ENCODE results near the gene RFLNA. TPM values are rescaled to one million over a fixed set of nuclear protein-coding genes. Genes with fewer than 3 reads are reported as not detected.
"Not testable (repeated sequence)": the region's sequence is repeated elsewhere in the genome, so short reads cannot be mapped to it uniquely, and the experiment has no call there.

The RFLNA gene
- total RNA-seq, 1 donor from 2014 or later, result 36.9 TPM

GRCh38 chr12:124297389-124297788 is 2.5 kb downstream of the RFLNA start:
- Mint-ChIP-seq H3K27me3 (ENCODE audit: unreplicated experiment) (peaks cover 10% of the 10 kb centered on the region), H3K36me3 (ENCODE audit: unreplicated experiment) (no peaks in the 10 kb centered on the region), H3K4me1 (ENCODE audit: low read depth, unreplicated experiment) (peaks cover 32% of the 10 kb centered on the region), H3K27ac (ENCODE audit: unreplicated experiment) (no peak overlapping the region), H3K9me3 (ENCODE audit: unreplicated experiment) (peaks cover 11% of the 10 kb centered on the region), H3K4me3 (ENCODE audit: unreplicated experiment) (peak overlapping the region; percentile 90)
- TF ChIP-seq CTCF (IDR thresholded peaks at IDR 0.05; ENCODE audit: partially characterized antibody, unreplicated experiment), result no peak
- no peak for DNase-seq

- peaks cover 8% of the 10 kb centered on the region for H3K27me3 Mint-ChIP-seq (ENCODE audit: unreplicated experiment)
- H3K4me1 Mint-ChIP-seq (ENCODE audit: low read depth, unreplicated experiment), result peaks cover 30% of the 10 kb centered on the region
- peaks cover 9% of the 10 kb centered on the region for H3K9me3 Mint-ChIP-seq (ENCODE audit: unreplicated experiment)
- DNase-seq, result peak; percentile 7
- no peak overlapping the region for H3K27ac Mint-ChIP-seq (ENCODE audit: unreplicated experiment)
- H3K36me3 Mint-ChIP-seq (ENCODE audit: unreplicated experiment), result no peaks in the 10 kb centered on the region
- TF ChIP-seq CTCF (IDR thresholded peaks at IDR 0.05; ENCODE audit: partially characterized antibody, unreplicated experiment), result no peak
- peak overlapping the region; percentile 57 for H3K4me3 Mint-ChIP-seq (ENCODE audit: unreplicated experiment)
Measured at GRCh38 chr12:124297856-124298255, 3.0 kb downstream of the RFLNA start.

- Mint-ChIP-seq H3K27me3 (ENCODE audit: unreplicated experiment) (peaks cover 8% of the 10 kb centered on the region), H3K4me1 (ENCODE audit: low read depth, unreplicated experiment) (peaks cover 24% of the 10 kb centered on the region), H3K27ac (ENCODE audit: unreplicated experiment) (no peak overlapping the region), H3K9me3 (ENCODE audit: unreplicated experiment) (peaks cover 8% of the 10 kb centered on the region), H3K4me3 (ENCODE audit: unreplicated experiment) (no peak overlapping the region), H3K36me3 (ENCODE audit: unreplicated experiment) (no peaks in the 10 kb centered on the region)
- DNase-seq, result peak; percentile 6
- TF ChIP-seq CTCF (IDR thresholded peaks at IDR 0.05; ENCODE audit: partially characterized antibody, unreplicated experiment), result no peak
Measured at GRCh38 chr12:124298685-124299410, 4.0 kb downstream of the RFLNA start.

- no peaks in the 10 kb centered on the region for H3K36me3 Mint-ChIP-seq (ENCODE audit: unreplicated experiment)
- TF ChIP-seq CTCF (IDR thresholded peaks at IDR 0.05; ENCODE audit: partially characterized antibody, unreplicated experiment), result no peak
- DNase-seq, result peak; percentile 4
- no peak overlapping the region for H3K27ac Mint-ChIP-seq (ENCODE audit: unreplicated experiment)
- H3K4me1 Mint-ChIP-seq (ENCODE audit: low read depth, unreplicated experiment), result peaks cover 23% of the 10 kb centered on the region
- H3K9me3 Mint-ChIP-seq (ENCODE audit: unreplicated experiment), result peaks cover 8% of the 10 kb centered on the region
- no peak overlapping the region for H3K4me3 Mint-ChIP-seq (ENCODE audit: unreplicated experiment)
- H3K27me3 Mint-ChIP-seq (ENCODE audit: unreplicated experiment), result peaks cover 8% of the 10 kb centered on the region
Measured at GRCh38 chr12:124299628-124300388, 4.9 kb downstream of the RFLNA start.

GRCh38 chr12:124300657-124301056 is 5.8 kb downstream of the RFLNA start:
- H3K4me1 Mint-ChIP-seq (ENCODE audit: low read depth, unreplicated experiment), result peaks cover 25% of the 10 kb centered on the region
- H3K9me3 Mint-ChIP-seq (ENCODE audit: unreplicated experiment); H3K36me3 Mint-ChIP-seq (ENCODE audit: unreplicated experiment); DNase-seq; H3K27me3 Mint-ChIP-seq (ENCODE audit: unreplicated experiment); H3K27ac Mint-ChIP-seq (ENCODE audit: unreplicated experiment): not testable (repeated sequence)
- peak overlapping the region; percentile 8 for H3K4me3 Mint-ChIP-seq (ENCODE audit: unreplicated experiment)

Data from glutamatergic neuron (in vitro differentiated cells).